GM04504 (cell line): ENCODE data around the gene UBXN1.

Experiments
- DNase-seq: peaks from one replicate; pipeline ENCODE4 v3.0.0-alpha.2; 2012; ENCODE audit warnings: low read depth

UBXN1 gene, protein sequence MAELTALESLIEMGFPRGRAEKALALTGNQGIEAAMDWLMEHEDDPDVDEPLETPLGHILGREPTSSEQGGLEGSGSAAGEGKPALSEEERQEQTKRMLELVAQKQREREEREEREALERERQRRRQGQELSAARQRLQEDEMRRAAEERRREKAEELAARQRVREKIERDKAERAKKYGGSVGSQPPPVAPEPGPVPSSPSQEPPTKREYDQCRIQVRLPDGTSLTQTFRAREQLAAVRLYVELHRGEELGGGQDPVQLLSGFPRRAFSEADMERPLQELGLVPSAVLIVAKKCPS

DNA sequence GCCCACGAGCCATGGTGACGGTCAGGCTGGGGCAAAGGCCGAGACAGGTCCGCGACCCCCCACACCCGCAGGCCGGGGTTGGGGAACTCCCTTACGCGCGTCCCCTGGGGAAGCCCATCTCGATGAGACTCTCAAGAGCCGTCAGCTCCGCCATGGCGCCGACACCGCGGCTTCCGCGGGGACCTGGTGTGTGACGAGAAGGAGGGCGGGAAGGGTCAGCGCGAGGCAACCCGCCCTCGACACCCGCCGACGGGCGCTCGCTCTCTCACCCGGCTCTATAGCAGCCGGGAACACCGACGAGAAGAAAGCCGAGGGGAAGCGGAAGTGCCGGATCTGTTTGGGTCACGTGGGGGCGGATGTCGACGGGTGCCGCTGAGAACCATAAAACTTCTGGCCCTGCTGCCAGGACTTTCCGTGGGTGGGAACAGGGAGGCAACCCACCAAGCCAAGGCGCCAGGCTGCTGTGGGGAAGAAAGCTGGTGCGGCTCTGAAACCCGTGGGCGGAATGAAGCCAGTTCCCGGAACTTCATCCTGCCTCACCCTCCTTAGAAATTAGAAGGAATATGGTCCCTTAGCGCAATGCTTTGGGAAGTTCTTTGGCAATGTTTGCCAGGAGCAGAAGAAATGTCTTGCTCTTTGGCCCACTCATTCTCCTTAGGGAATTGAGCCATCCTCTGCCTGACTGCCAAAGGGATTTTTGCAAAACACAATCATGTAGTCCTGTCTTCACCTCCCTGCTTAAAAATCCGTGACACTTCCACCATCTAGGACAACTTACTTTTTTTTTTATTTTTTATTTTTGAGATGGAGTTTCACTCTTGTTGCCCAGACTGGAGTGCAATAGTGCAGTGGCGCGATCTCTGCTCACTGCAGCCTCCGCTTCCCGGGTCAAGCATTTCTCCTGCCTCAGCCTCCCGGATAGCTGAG, at the start of gene UBXN1:
Gene UBXN1, minus strand, starts transcription at position 304 of the 927 bp plus-strand sequence. Its CDS starts 150 bp downstream, at position 154.
- peak; percentile 84 for DNase-seq

DNA sequence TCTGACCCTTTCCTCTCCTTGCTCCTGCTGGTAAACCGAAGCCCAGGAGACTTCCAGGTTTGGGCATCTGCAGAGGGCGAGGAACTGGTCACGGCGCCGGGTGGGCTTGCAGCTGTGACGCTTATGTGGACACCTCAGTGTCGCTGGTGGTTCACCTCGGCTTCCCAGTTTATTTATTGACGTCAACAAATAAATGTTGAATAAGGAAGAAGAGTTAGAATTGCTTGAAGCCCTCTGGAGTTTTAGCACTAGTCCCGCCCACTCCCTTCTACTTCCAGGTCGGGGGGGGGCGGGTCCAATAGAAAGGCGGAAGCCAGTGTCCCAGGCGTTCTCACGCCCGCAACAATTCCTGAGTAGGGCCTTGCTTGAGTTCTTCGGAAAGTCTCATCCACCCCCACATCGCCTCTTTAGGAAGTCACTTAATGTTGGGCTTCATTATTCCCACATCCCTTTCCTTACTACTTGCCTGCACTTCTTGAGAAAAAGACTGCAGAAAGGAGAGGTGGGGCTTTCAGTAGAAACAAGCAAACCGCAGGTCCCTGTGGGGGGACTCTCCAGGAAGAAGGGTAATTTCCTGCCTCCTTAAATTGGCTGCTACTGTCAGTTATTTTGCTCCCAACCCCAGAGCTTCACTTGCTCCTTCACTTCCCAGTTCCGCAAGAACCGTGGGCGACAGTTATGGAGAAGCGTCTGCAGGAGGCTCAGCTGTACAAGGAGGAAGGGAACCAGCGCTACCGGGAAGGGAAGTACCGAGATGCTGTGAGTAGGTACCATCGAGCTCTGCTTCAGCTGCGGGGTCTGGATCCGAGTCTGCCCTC, 49.5 kb upstream of the UBXN1 start, which contains the start of gene TTC9C:
Gene TTC9C, plus strand, starts transcription at position 316 of the 818 bp plus-strand sequence. Its CDS starts 363 bp downstream, at position 679.
- DNase-seq = peak; percentile 74

DNA sequence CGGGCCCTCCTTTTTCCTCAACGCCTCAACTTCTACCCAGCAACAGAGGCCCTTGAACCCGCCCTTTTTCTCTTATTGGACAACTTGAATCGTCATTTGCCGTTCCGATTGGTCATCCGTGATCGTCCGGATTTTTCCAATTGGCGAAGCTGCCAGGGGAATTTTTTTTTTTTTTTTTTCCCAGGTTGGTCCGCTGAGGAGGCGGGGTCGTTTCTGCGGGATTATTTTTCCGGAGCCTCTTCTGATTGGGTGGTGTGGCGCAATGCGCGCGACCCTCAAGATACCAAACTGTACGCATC, 48.9 kb upstream of the UBXN1 start:
- DNase-seq = peak; percentile 97

DNA sequence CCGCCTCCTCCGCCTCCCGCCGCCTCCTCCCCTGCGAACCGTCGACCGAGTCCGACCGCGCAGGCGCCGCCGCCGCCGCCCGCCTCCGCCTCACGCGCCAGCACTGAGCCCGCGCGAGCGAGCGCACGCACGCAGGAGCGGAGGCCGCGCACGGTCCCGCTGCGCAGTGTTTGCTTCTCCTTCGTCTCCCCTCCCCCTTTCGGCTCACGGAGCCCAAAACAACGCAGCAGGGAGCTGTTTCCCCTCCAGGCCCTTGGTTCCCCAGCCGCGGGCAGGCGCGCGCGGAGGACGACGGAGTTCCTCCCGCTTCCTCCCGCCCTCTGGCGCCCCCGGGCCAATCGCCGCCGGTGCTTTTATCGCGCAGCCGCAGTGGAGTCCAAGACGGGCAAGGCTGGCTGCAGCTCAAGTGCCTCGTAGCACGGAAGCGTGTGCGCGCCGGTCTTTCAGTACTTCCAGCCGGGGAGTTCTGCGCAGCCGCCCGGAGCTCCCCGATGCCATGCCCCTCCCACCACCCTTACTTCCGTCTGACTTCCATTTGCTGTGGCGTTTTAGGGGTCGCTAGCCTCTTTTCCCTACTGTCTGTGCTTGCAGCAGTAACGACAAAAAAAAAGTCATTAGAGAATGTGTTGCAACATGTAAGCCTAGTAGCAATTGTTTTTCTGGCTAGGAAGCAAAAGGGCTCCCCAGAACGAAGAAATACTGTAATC, 48.4 kb upstream of the UBXN1 start, which contains the start of gene HNRNPUL2:
Gene HNRNPUL2, minus strand, starts transcription at position 293 of the 707 bp plus-strand sequence. CDS start 301 bp downstream, outside the sequence.
- peak; percentile 98 for DNase-seq

DNA sequence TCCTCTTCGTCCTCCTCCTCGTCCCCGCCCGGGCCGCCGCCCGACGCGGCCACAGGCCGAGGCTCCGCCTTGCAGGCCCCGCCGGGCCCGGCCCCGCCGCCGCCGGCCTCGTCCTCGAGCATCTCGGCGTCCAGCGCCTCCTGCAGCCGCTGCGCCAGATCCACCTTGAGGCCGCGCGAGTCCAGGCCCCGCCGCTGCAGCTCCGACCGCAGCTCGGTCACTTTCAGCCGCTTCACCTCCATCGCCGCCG, 48.0 kb upstream of the UBXN1 start:
- DNase-seq = no peak

DNA sequence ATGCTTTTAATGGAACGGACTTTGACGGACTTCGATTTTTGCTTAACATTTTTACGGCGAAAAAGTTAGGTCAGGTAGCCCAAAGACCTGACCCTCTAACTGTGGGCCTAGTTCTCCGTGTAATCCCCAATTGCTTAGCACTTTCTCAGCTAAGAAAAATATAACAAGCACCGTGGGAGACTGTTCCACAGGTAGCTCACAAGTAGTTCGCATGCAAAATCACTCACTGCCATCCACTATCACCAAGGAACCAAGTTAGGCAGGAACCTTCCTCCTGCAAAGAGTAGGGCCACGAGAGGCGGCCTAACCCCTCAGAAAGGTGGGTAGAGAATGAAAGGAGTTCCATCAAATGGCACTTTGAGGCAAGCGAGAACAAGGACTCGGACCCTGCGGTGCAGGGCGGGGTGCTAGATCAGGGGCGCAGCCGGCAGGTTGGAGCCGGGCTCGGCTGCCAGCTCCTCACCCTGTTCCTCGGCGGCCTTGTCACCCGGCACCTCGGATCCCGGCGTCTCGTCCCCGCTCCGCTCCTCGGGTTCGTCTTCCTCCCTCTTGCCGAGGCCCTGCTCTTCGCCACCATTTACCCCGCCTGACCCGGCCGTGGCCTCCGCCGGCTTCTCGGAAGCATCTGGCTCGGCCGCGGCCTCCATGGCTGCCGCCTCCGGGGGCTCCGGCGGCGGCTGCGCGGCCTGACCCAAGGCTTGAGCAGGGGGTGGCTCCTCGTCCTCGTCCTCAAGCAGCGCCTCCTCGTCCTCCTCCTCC, 47.5 kb upstream of the UBXN1 start:
- DNase-seq = no peak

DNA sequence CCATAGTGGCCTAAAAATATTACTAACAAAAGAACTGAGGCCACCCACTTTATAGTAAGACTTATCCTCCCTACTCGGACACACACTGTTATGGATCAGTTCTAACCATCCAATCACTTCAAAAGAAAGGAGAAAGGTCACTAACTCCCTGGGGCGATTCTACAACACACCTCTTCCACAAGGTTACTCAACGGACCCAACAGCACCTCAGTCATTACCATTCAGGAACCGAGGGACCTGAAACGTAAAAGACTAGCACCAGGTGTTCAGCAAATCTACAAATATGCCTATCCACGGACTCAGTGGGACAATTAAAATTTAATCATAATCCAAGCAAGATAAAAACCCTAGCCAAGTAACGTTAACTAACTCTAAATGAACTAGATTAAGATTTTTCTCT, 46.8 kb upstream of the UBXN1 start:
- DNase-seq = no peak

DNA sequence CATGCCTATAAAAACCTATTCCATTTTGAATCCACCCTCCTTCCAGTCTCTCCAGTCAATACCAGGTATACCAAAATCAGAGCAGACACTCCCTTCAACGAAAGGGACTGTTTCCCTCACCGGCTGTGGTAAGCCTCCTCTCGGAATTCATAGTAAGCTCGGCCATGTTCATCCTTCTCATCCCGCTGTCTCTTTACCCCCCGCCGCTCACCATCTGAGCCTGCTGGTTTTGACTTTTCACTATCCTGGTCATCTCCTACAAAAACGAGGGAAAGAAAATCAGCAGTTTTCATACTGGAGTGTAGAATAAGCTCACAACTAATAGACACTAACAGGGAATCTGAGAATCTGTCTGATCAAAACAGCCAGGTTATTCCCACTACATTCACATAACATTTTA, 45.3 kb upstream of the UBXN1 start:
- DNase-seq = no peak

DNA sequence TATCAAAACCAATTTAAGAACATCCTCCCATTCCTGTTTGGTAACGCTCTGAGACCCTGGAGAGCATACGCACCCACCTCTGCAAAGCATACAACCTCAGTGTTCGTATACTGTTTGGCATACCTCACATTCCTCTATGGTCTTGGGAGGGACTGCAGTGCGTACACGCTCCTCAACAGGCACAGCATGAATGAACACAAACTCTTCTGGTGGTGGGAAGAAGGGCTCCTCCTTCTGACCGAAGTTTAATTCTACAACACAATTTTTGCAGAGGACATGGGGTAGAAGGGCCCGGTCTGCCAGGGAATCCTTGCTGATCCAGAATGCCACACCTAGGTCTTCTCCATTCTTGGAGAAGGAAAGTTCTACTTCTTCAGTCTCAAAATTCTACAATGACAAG, 43.1 kb upstream of the UBXN1 start:
- no peak for DNase-seq

DNA sequence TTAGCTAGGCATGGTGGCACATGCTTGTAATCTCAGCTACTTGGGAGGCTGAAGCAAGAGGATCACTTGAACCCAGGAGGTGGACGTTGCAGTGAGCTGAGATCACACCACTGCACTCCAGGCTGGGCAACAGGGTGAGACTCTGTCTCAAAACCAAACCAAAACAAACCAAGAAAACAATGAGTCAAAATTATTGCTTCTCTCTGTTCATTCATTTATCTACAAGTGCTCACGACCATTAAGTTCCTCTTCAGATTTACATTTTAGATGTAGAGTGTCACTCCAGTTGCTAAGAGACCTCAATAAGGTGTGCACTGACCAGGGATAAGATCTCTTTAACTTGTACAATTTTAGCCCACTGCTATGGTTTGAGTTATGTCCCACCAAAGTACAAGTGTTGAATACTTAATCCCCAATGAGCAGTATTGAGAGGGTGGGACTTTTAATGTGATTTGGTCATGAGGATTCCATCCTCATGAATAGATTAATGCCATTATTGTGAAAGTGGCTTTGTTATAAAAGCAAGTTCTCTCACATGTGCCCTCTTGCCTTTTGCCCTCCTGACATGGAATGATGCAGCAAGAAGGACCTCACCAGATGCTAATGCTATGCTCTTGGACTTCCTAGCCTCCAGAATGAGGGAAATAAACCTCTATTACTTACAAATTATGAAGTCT, 40.6 kb upstream of the UBXN1 start:
- DNase-seq = no peak

DNA sequence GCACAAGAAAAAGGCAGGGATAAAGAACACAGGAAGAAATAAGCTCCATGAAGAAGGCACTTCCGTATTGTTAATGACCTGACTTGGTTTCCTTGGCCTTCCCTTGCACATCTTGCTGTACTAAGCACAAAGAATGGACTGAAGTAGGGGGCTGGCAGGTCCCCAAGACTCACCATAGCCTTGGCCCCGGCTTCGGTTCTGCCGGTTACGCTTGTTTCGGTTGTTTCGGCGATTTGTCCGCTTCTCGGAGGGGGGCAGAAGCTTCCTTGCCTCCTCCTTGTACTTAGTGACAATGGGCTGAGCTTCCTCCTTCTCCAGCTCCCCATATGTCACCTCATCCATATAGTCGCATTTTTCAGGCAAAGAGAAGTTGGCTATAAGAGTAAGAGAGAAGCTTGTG, 37.9 kb upstream of the UBXN1 start:
- no peak for DNase-seq

DNA sequence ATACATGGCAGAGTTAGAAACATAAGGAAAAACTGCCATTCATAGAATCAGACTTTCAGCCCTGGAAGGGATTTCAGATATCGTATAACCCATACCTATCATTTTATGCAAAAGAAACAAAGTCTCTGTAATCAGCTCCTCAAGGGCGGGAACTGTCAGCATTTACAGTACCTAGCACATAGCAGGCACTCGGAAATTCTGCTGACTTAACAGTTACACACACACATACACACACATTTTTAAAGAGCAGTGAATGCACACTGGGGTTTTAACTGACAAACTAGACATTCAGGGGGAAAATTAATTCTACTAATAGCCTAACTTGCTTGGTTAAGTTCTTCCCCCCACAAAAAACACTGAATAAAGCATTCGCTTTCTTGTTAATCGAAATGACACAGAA, 37.3 kb upstream of the UBXN1 start:
- no peak for DNase-seq

DNA sequence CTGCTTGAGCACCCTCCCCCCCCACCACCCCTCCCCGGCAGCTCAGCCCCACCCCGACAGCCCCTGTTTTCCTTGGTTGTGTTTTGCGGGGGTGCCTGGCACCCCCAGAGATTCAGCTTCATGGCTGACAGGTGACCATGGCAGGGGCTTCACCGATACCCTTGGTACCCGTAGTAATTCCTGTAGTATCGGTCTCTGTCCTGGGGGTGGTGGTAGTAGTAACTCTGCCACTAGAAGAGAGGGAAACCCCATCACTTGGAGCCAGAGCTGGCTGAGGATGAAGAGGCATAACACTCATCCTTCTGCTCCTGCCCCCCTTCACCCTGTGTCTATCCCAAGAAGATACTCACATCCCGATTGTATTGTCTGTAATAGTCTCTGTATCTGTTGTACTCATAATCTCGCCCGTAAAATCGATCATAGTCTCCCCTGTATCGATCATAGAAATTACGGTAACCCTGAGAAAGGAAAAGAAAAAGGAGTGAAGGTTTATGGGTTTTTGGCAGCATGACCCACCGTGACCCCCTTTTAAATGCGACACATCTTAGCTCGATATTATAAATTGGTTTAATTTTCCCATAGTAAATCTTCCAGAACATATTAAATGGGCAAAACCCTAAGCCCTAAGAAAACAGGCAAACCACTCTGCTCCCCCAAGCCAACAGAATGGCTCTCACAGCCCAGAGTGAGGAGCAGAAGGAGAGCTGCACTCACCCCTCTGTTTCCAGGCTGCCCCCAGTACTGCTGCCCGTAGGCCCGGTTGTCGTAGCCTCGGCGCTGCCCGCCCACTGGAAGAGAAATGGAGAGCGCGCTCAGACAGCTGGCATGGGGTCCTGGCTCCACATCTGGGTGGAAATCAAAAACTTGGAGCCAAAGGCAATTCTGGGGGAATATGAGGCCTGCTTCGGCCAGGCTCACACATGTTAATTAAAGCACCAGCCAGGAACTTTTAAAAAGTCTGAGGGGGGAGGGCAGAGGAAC, 36.6 kb upstream of the UBXN1 start:
- DNase-seq = no peak

DNA sequence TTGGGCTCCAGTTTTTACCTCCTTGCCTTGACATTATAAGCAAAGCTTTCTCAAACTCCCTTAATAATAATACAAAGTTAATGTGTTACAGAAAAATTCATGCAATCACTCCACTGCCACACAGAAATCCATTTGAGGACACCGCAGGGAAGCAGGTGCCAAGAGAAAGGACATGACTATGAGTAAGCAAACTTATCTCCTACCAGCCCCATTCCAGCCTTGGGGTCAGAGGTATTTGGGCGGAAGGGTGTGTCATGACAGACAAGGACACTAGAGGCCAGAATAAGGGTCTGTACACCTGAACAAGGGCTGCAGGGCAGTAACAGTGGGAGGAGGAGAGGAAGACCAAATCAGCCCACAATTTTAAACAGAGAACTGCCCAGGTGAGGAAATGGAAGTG, 34.5 kb upstream of the UBXN1 start:
- DNase-seq = no peak

DNA sequence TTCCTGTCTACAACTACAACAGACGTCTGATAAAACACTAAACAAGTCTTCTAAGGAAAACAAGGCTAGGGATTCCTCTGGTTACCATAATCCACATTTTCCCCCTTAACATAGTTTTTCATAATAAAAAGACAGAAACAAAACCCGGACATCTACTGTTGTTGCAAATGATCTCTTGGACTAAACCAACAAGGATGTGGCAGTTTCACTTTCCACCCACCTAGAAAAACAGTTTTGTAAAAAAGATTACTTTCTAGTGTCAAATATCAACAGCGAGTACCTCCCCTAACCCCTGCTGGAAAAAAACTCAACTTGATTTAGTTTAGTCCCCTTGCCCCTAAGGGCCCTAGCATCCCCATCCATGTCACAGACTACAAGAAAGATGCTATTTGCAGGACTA, 34.0 kb upstream of the UBXN1 start:
- DNase-seq = no peak

DNA sequence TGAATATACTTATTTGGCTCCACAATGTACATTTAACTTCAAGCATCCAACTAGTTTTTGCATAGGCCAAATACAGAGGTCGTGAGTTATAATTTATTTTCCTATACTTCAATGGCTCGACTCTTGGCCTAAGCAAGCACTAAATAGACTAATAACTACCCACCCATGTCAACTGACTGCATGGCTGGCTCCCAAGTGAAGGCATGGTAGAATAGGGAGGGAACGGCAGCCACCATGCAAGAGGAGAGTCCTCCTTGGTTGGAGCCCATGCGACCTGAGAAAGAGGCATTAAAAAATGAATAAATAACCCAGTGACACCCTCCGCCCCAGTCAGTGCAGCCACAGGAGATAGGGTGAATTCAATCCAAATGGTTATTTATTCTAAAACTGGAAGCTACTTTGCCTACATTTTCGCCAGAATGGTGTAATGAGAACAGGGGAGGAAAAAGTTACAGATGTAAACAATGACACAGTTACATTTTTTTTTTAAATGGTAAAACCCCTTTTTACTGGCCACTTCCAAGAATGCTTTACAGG, 33.5 kb upstream of the UBXN1 start:
- DNase-seq = no peak

DNA sequence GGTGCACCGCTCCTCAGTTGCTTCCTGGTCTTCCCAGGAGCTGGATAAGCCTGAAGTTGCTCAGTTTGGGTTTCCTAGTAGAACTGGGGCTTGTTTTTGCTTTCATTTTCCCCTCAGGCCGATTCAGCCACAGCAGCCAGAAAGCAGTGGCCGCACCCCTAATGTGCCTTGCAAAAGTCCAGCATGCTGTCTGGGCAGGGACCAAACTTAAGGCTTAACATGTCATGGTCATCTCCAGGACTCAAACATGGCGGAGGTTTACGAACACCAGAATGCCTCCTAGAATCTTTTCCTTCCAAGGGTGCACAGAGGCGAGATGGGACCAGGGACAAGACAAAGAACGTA, 31.1 kb upstream of the UBXN1 start:
- no peak for DNase-seq

DNA sequence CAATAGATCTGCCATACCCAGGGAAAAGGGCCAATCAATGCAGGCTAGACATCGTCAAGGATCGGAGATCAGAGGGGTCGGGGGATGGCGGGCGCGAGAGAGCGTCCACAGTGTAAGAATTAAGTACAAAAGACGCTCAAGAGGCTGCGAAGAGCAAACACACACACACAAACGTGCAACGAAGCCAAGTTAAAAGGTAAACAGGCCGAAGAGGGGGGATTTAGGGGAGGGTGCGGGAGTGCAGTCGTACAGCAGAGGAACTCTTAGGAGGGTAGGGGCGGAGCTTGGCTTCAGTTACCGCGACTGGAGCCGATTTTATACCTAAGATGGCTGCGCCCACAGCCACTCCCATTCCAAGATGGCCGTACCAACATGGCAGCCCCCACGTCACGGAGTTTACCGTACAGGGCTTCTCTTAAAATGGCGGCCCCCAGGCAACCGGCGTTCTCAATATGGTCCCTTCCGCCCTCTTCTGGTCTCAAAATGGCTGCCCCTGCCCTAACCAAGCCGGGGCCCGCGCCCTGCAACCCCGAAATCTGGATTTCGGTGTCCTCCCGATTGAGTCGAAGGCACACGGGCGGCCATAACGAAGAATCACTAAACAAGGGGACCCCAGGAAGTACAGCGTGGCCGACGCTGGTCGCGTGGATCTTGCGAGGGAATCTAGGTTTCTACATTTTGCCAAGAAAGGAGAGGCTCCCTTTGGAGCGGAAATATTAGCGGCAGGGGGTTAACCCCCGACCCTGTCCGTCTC, 30.6 kb upstream of the UBXN1 start:
- peak; percentile 94 for DNase-seq

DNA sequence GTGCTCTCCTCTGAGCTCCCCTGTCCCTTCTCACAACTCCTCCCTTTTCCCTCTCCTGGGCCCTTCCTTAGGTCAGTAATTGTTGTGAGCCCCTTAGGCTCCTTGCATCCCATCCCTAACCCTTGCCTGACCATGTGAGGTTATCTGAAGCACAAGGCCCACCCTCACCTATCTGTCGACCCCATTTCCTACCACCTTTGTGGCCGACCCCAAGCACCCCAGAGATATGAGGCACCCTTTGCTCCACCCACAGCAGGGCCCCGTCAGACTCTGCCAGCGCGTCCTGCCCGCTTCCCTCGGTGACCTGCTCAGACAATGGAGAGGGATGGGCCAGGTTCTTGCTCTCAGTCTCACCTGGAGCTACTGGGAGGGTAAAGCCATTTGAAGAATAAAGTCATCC, 29.9 kb upstream of the UBXN1 start:
- DNase-seq = no peak
